NT2/D1 (cell line): ENCODE results near the gene FRY.

Source experiments
- YY1 ChIP-seq: IDR thresholded peaks from 2 replicates; pipeline ENCODE4 v1.6.1; 2011; ENCODE audit not compliant: insufficient read length, insufficient read depth
- ZNF274 ChIP-seq: IDR thresholded peaks from 2 replicates; pipeline ENCODE4 v1.6.1; 2011; ENCODE audit warnings: mild to moderate bottlenecking, low read depth, low read length

DNA sequence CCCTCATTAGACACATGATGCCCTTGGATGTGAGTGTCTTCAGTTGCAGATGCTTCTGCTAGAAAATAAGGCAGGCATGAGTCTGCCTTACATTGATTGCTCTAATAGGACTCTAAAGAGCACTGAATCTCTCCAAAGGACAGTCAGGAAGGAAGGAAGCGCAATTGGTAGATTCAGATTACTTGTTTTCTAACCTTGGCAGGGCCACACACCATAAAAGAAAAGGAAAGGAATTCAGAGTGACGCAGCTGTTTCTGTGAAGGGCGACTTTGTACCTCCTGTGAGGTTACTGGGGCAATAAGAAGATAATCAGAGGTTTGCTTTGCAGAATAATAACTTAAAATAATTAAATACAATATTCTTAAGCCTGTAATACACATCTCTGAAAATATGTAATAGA, 48.0 kb downstream of the FRY start:
- no peak for TF ChIP-seq ZNF274
- TF ChIP-seq YY1 = no peak
